ENCODE results near the gene SECTM1. TPM values are rescaled to one million over a fixed set of nuclear protein-coding genes. Genes with fewer than 3 reads are reported as not detected.

SECTM1 gene
- total RNA-seq, 2 donors from 2014 or later = not detected

DNA sequence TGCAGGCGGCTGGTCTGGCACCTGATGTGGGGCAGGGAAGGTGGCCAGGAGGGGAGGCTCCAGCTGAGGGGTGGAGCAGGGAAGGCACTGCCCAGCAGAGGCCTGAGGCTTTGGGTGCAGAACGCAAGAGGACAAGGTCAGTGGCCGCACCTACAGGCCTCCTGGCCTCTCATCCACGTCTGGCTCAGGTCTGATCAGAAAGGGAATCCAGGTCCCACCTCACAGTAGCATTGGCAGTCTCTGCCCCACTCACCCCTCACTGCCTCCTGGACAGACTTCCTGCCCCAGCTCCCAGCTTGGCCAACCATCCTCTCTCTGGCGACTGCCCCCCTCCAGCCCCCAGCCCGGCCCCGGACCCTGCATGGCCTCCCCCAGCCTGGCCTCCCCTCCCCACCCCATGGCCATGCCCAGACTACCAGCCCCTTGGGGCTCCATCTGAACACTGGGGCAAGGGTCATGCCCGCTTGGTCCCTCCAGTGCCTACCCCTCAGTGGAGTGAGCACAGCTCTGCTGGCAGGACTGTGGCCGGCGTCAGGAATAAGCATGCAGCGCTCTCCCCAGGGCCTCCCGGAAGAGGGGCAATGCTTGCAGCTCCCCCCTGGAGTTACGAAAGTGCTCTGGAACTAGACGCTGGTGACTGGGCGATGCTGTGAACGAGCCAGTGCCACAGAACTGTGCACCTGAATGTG is 42.6 kb upstream of the SECTM1 start:
- Mint-ChIP-seq H3K27me3 (ENCODE audit: insufficient read depth) (peaks cover 35% of the 10 kb centered on the region), H3K36me3 (ENCODE audit: low read depth) (no peaks in the 10 kb centered on the region), H3K9me3 (no peaks in the 10 kb centered on the region), H3K4me3 (no peak overlapping the region), H3K27ac (no peak overlapping the region), H3K4me1 (no peaks in the 10 kb centered on the region)
- TF ChIP-seq, protein P1, sequence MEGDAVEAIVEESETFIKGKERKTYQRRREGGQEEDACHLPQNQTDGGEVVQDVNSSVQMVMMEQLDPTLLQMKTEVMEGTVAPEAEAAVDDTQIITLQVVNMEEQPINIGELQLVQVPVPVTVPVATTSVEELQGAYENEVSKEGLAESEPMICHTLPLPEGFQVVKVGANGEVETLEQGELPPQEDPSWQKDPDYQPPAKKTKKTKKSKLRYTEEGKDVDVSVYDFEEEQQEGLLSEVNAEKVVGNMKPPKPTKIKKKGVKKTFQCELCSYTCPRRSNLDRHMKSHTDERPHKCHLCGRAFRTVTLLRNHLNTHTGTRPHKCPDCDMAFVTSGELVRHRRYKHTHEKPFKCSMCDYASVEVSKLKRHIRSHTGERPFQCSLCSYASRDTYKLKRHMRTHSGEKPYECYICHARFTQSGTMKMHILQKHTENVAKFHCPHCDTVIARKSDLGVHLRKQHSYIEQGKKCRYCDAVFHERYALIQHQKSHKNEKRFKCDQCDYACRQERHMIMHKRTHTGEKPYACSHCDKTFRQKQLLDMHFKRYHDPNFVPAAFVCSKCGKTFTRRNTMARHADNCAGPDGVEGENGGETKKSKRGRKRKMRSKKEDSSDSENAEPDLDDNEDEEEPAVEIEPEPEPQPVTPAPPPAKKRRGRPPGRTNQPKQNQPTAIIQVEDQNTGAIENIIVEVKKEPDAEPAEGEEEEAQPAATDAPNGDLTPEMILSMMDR (conservative IDR thresholded peaks at IDR 0.05) = no peak
- Histone ChIP-seq H3K36me3 (ENCODE audit: control insufficient read depth, insufficient read depth, low read length) (no peaks in the 10 kb centered on the region), H3K27me3 (ENCODE audit: control insufficient read depth, insufficient read depth, low read length, poor library complexity, severe bottlenecking) (peaks cover 19% of the 10 kb centered on the region), H3K4me1 (ENCODE audit: control insufficient read depth, insufficient read depth, low read length) (no peaks in the 10 kb centered on the region), H3K27ac (ENCODE audit: low read depth, low read length) (no peak overlapping the region), H3K9ac (ENCODE audit: extremely low read depth, low read length, poor library complexity, severe bottlenecking) (no peak overlapping the region), H3K4me3 (ENCODE audit: low read length) (no peak overlapping the region), H3K9me3 (ENCODE audit: control insufficient read depth, low read length) (no peaks in the 10 kb centered on the region)
- 92 to 97% methylated on average over 9 to 16 of the region's 16 CpGs for WGBS, 2 experiments (ENCODE audit: insufficient coverage in 1 of 2, insufficient read length in 1 of 2)
- DNase-seq = no peak

DNA sequence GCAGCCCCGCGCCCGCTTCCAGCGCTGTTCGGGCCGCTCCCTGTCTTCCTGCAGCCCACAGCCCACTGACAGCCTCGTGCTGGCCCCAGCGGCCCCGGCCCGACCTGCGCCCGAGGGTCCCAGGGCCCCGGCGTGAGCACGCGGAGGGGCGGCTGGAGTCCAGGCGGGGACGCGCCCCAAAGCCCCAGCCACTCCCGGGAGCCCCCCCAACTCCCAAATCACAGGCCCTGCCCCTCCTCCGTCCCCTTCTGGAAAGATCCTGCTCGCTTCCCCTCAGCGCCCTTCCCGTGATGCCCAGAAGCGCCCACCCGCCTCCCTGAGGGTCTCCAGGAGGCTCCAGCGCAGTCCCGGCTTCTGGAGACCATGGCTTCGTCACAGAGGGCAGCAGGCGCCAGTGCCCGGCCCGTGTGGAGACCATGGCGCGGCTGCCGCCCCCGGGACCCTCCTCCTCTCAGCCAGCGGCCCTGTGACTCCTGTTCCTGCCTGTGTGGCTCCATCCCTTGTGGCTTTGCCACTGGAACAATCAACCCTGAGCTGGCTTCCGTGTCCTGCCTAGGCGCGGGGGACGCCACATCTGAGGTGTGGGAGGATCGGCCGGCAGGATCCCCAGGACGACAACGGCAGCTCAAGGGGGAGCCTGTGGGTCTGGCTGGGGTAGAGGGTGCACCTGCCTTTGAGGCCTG is 41.9 kb upstream of the SECTM1 start:
- Mint-ChIP-seq H3K27me3 (ENCODE audit: insufficient read depth) (peaks cover 41% of the 10 kb centered on the region), H3K4me3 (no peak overlapping the region), H3K4me1 (no peaks in the 10 kb centered on the region), H3K27ac (no peak overlapping the region), H3K9me3 (no peaks in the 10 kb centered on the region), H3K36me3 (ENCODE audit: low read depth) (no peaks in the 10 kb centered on the region)
- H3K4me1 ChIP-seq (ENCODE audit: control insufficient read depth, insufficient read depth, low read length) = no peaks in the 10 kb centered on the region
- no peaks in the 10 kb centered on the region for H3K9me3 ChIP-seq (ENCODE audit: control insufficient read depth, low read length)
- no peak overlapping the region for H3K9ac ChIP-seq (ENCODE audit: extremely low read depth, low read length, poor library complexity, severe bottlenecking)
- TF ChIP-seq, protein P1 (conservative IDR thresholded peaks at IDR 0.05) = no peak
- peaks cover 26% of the 10 kb centered on the region for H3K27me3 ChIP-seq (ENCODE audit: control insufficient read depth, insufficient read depth, low read length, poor library complexity, severe bottlenecking)
- DNase-seq = no peak
- no peak overlapping the region for H3K27ac ChIP-seq (ENCODE audit: low read depth, low read length)
- H3K4me3 ChIP-seq (ENCODE audit: low read length) = no peak overlapping the region
- WGBS, 2 experiments (ENCODE audit: insufficient coverage in 1 of 2, insufficient read length in 1 of 2) = 94 to 95% methylated on average over 31 to 45 of the region's 46 CpGs
- H3K36me3 ChIP-seq (ENCODE audit: control insufficient read depth, insufficient read depth, low read length) = no peaks in the 10 kb centered on the region

- peak; percentile 70 for DNase-seq
- H3K9me3 Mint-ChIP-seq = no peaks in the 10 kb centered on the region
- H3K27me3 Mint-ChIP-seq (ENCODE audit: insufficient read depth) = peaks cover 43% of the 10 kb centered on the region
- H3K4me1 ChIP-seq (ENCODE audit: control insufficient read depth, insufficient read depth, low read length) = no peaks in the 10 kb centered on the region
- H3K27me3 ChIP-seq (ENCODE audit: control insufficient read depth, insufficient read depth, low read length, poor library complexity, severe bottlenecking) = peaks cover 28% of the 10 kb centered on the region
- H3K36me3 ChIP-seq (ENCODE audit: control insufficient read depth, insufficient read depth, low read length) = no peaks in the 10 kb centered on the region
- no peak overlapping the region for H3K27ac ChIP-seq (ENCODE audit: low read depth, low read length)
- no peak overlapping the region for H3K4me3 ChIP-seq (ENCODE audit: low read length)
- H3K36me3 Mint-ChIP-seq (ENCODE audit: low read depth) = no peaks in the 10 kb centered on the region
- TF ChIP-seq, protein P1 (conservative IDR thresholded peaks at IDR 0.05) = no peak
- H3K4me1 Mint-ChIP-seq = no peaks in the 10 kb centered on the region
- no peaks in the 10 kb centered on the region for H3K9me3 ChIP-seq (ENCODE audit: control insufficient read depth, low read length)
- no peak overlapping the region for H3K9ac ChIP-seq (ENCODE audit: extremely low read depth, low read length, poor library complexity, severe bottlenecking)
- WGBS, 2 experiments (ENCODE audit: insufficient coverage in 1 of 2, insufficient read length in 1 of 2) = 87 to 93% methylated on average over 60 to 79 of the region's 79 CpGs
- no peak overlapping the region for H3K4me3 Mint-ChIP-seq
- H3K27ac Mint-ChIP-seq = no peak overlapping the region
Measured at GRCh38 chr17:82374626-82375331, 41.2 kb upstream of the SECTM1 start.
